Activated CD8-positive, alpha-beta T cell treated with anti-CD3 and anti-CD28 coated beads for 36 hours (primary cell): ENCODE data around the gene SAP30BP. TPM values are rescaled to one million over a fixed set of nuclear protein-coding genes. Genes with fewer than 3 reads are reported as not detected.

Experiments
- ATAC-seq: fragments of 200-7000 bp; cut with Tn5 transposase; one replicate; pipeline ENCODE4 v1.10.0; 2021; ENCODE audit warnings: mild to moderate bottlenecking, moderate library complexity
- CTCF ChIA-PET: fragments of 350-600 bp; sonication (Branson Sonifier 250); formaldehyde crosslinking; loops from one replicate; lab custom pipeline; 2021; ENCODE audit warnings: antibody characterized with exemption; lab: Charles Lee
- POLR2A ChIA-PET: fragments of 350-600 bp; sonication (Branson Sonifier 250); formaldehyde crosslinking; loops from one replicate; lab custom pipeline; 2021; ENCODE audit warnings: antibody characterized with exemption; lab: Charles Lee
- DNase-seq: peaks from one replicate; pipeline ENCODE4 v3.0.0-alpha.2; 2020
- H3K27ac Mint-ChIP-seq: one replicate; pipeline ENCODE4 v1.8.0; 2021; ENCODE audit warnings: mild to moderate bottlenecking, mixed read lengths
- H3K27me3 Mint-ChIP-seq: one replicate; pipeline ENCODE4 v1.8.0; 2021; ENCODE audit warnings: mixed read lengths
- H3K36me3 Mint-ChIP-seq: one replicate; pipeline ENCODE4 v1.8.0; 2021; ENCODE audit warnings: low read depth, mixed read lengths
- H3K4me1 Mint-ChIP-seq: one replicate; pipeline ENCODE4 v1.8.0; 2021; ENCODE audit warnings: low read depth, mixed read lengths
- H3K4me3 Mint-ChIP-seq: one replicate; pipeline ENCODE4 v1.8.0; 2021; ENCODE audit warnings: mild to moderate bottlenecking, moderate library complexity, mixed read lengths
- H3K9me3 Mint-ChIP-seq: one replicate; pipeline ENCODE4 v1.8.0; 2021; ENCODE audit warnings: mixed read lengths
- CTCF ChIP-seq: fragments of 200-600 bp; IDR thresholded peaks from one replicate; pipeline ENCODE4 v1.8.0; 2022; ENCODE audit warnings: antibody characterized with exemption, mild to moderate bottlenecking
- intact Hi-C: fragments of 100-400 bp; cut with micrococcal nuclease; formaldehyde crosslinking; loops from one replicate; pipeline ENCODE4 v1.10.0; 2022
- total RNA-seq, 2 experiments: library from RNA; stranded (reverse); gene quantifications; one replicate each; pipeline ENCODE4 v1.2.3, GENCODE V29; 2021

Gene SAP30BP
- total RNA-seq, 2 experiments from 2014 or later: 73.0 to 75.8 TPM

DNA sequence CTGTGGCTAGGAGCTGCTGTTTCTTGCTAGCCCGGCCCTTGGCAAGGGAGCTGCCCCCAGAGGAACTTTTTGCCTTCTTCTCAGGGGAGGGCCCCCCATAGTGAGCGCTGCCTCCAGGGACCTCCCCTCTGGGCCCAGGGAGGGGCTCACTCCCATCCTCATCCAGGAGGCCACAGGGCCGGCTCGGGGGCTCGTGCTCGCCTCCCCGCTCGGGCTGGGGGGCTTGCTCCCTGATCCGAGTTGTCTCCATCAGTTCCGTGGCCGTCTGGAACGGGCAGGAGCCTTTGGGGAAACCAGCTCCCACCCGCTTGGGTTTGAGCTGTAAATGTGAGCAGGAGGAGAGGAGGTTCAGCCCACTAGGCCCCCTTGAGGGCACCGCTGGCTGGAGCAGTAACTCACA, 38.0 kb upstream of the SAP30BP start:
- Mint-ChIP-seq H3K4me1 (peaks cover 4% of the 10 kb centered on the region), H3K9me3 (no peaks in the 10 kb centered on the region), H3K4me3 (no peak overlapping the region), H3K27me3 (no peaks in the 10 kb centered on the region), H3K27ac (no peak overlapping the region), H3K36me3 (no peaks in the 10 kb centered on the region)
- ChIA-PET CTCF (interaction anchor here (0.9 to 12.2 kb wide), 5 partner anchors 10 to 197 kb away, joined by 3 to 280 read pairs (median 3); a partner anchor contains a TSS), POLR2A (interaction anchor here (0.6 to 1.1 kb wide), 3 partner anchors 16 to 123 kb away, joined by 3 to 5 read pairs (median 3); no protein-coding TSS in a partner anchor)
- ATAC-seq (no peak), DNase-seq (no peak)
- intact Hi-C loops: no loop called here
- no peak for TF ChIP-seq CTCF

GRCh38 chr17:75630071-75630917, 36.8 kb upstream of the SAP30BP start:
- Mint-ChIP-seq H3K27me3 (no peaks in the 10 kb centered on the region), H3K36me3 (no peaks in the 10 kb centered on the region), H3K4me1 (peaks cover 4% of the 10 kb centered on the region), H3K9me3 (no peaks in the 10 kb centered on the region), H3K27ac (no peak overlapping the region), H3K4me3 (no peak overlapping the region)
- DNase-seq (no peak), ATAC-seq (no peak)
- no peak for TF ChIP-seq CTCF
- intact Hi-C loops: loop anchor here (5.0 kb wide), 1 partner anchor 117 kb away; no protein-coding TSS in a partner anchor
- ChIA-PET CTCF (interaction anchor here (1.0 to 12.2 kb wide), 5 partner anchors 11 to 123 kb away, joined by 3 to 280 read pairs (median 4); a partner anchor contains a TSS), POLR2A (interaction anchor here (0.9 kb wide), 1 partner anchor 122 kb away, joined by 3 read pairs; no protein-coding TSS in a partner anchor)

DNA sequence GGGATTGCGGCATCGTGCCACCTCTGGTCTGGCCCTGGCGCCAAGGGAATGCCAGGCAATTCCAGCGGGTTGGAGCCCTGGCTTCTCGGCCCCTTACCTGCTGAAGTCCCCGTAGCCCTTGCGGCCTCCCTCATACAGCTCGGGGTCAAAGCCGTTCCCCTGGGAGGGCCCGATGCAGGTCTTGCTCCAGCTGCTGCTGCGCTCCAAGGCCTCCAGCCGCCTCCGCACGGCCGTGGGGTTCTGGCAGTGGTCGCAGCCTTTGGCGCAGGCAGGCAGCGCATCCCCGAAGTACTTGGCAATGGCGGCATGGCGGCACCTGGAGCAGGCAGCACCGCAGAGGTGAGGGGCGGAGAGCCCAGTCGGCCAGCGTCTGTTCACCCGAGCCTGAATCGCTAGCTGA, 35.8 kb upstream of the SAP30BP start:
- Mint-ChIP-seq H3K4me1 (peaks cover 4% of the 10 kb centered on the region), H3K27ac (no peak overlapping the region), H3K9me3 (no peaks in the 10 kb centered on the region), H3K36me3 (no peaks in the 10 kb centered on the region), H3K27me3 (no peaks in the 10 kb centered on the region), H3K4me3 (no peak overlapping the region)
- intact Hi-C loops: loop anchor here (5.0 kb wide), 1 partner anchor 116 kb away; no protein-coding TSS in a partner anchor
- ChIA-PET CTCF (interaction anchor here (1.8 to 12.2 kb wide), 5 partner anchors 15 to 129 kb away, joined by 10 to 280 read pairs (median 31); a partner anchor contains a TSS), POLR2A (no interaction called here)
- no peak for ATAC-seq
- no peak for TF ChIP-seq CTCF
- no peak for DNase-seq

- Mint-ChIP-seq H3K27me3 (no peaks in the 10 kb centered on the region), H3K4me3 (no peak overlapping the region), H3K27ac (no peak overlapping the region), H3K36me3 (no peaks in the 10 kb centered on the region), H3K4me1 (peaks cover 4% of the 10 kb centered on the region), H3K9me3 (no peaks in the 10 kb centered on the region)
- CTCF ChIA-PET: interaction anchor here (0.6 to 12.2 kb wide), 56 partner anchors 9 to 399 kb away, joined by 3 to 280 read pairs (median 6); partner anchors contain the start of genes GALK1, ITGB4, RECQL5 and SAP30BP
- TF ChIP-seq CTCF: no peak
- no peak for ATAC-seq
- POLR2A ChIA-PET: interaction anchor here (0.7 to 1.5 kb wide), 5 partner anchors 10 to 144 kb away, joined by 3 to 7 read pairs (median 4); partner anchors contain the start of genes RECQL5 and SAP30BP
- intact Hi-C loops: loop anchor here (5.0 kb wide), 1 partner anchor 115 kb away; no protein-coding TSS in a partner anchor
- DNase-seq: no peak
These were observed 34.7 kb upstream of the SAP30BP start for GRCh38 chr17:75632428-75632827.
